Raji (cell line): ENCODE measurements around the gene CHMP4B.

Experiments
- POLR2A ChIP-seq: IDR thresholded peaks from 2 replicates; pipeline ENCODE4 v1.6.1; 2011; ENCODE audit warnings: low read depth, low read length, control low read depth; ENCODE audit not compliant: insufficient read depth

CHMP4B gene

DNA sequence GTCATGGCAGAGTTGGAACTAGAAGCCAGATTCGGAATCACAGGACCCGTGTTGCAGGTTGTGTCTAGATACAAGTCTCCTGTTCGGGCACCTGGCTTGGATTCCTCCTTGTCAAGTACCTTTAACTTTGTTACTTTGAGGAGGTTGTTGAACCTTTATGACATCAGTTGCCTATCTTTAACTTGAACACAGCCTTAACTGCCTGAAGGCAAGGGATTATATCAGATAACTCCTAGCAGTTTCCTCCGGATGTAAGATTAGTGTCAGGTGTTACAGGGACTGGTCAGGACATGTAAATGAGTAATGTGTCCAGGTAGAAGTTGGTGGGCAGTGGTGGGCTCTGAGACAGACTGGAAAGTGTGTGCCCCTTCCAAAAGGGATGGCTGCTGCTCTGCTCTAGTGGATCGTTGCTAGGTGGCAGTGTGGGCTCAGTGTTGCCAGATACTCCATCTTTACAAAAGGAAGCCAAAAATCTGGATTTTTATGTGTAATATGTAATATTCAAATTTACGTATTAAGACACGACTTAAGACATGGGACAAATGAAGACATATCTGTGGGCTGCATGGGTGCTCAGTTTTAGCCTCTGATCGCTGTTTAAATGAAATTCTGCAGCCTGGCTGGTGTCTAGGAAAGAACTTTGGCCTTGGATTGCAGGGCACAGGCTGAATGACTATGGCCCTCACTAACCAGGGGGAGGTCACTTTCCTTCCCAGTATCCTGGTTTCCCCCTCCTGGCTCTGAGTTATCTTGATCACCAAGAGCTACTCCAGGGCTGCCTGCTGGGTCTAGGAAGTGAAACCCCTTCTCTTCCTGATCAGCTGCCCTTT lies 27.1 kb downstream of the CHMP4B start:
- no peak for TF ChIP-seq POLR2A

DNA sequence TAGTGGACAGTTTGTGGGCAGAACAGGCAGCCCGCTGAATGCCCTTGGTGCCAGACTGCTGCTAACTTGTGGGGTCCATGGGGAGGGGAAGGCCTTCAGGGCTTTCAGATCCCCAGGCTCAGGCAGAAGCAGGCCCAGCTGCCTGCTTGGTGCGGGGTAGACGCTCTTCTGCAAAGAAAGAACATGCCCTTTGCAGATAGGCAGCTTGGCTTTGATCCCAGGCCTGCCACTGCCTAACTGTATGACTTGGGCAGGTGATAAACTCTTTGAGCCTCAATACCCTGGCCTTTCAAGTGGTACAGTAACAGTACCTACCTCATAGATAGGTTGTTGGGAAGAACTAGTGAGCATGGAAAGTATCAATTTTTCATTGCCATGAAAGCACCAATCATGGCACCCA lies 28.4 kb downstream of the CHMP4B start:
- no peak for TF ChIP-seq POLR2A

DNA sequence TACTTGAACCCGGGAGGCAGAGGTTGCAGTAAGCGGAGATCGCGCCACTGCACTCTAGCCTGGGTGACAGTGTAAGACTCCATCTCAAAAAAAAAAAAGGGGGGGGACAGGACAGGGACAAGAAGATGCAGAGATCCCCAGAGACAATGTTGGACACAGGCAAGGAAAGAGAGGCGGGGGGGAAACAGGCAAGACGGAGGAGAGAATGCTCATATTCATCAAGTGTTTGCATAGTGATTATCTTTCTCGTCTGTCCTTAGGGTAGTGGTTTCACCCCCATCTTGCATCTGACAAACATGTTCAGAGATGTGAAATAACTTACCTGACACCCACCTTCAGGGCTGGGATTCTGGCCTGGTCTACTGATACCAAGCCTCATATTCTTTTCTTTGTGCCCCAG lies 29.0 kb downstream of the CHMP4B start:
- TF ChIP-seq POLR2A, result no peak

DNA sequence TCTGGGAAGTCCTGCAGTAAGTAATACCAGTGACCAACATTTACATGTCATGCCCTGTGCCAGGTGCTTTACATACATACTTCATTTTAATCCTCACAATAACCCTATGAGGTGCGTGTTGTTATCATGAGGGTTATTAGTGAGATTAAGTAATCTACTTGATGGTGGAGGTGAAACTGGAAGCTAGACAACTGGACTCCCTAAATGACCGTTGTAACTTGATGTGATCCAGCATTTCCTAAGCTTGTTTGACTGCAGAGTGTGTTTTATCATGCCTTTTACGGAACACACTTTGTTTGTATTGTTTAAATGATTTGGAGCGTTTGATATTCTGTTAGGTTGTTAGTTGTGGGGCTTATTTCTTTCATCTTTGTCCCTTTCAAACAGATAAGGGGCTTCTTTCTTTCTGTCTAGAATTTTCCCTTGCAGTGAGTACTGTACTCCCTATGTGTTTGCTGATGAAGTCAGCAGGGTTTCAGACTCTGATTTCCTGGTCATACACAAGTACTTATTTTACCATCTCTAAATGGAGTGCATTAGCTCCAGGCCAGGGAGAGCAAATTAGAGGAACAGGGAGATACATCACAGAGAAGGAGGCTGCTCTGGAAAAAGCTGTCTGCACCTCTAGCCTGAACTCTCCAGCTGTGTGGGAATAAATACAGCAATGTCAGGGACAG lies 29.7 kb downstream of the CHMP4B start:
- no peak for TF ChIP-seq POLR2A

DNA sequence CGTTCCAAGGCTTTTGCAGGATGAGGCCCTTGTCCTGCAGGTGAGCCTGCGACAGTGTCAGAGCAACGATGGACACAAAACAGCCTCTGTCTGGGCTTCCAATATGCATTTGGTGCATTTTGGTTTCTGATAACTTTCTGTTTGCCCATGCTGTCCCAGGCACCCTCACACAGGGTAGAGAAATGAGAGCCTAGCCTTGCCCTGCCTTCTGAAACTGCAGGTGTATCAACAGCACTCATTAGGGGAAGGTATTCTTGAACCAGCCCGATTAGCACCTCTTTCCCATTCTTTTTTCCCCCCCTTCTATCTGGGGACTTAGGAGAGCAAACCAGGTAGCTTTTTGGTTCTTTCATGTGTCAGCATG lies 30.3 kb downstream of the CHMP4B start:
- no peak for TF ChIP-seq POLR2A

DNA sequence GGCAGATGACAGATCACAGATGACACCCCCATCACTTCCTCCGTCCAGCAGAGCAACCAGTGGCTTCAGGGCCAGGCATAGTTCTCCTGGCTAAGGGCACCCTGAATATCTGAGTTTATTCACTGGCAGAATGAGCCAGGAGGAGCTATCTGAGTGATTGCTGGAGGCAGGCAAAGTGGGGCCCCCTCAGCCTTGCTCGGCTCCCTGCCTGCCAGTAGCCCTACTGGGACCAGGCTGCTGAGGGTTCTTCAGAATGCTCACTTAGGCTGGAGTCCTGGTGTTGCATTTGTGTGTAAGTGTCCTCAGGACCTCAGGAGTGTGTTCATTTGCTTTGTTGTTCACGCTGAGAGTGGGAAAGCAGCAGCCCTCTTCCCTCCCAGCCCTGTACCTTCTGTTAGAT lies 31.2 kb downstream of the CHMP4B start:
- TF ChIP-seq POLR2A, result no peak

DNA sequence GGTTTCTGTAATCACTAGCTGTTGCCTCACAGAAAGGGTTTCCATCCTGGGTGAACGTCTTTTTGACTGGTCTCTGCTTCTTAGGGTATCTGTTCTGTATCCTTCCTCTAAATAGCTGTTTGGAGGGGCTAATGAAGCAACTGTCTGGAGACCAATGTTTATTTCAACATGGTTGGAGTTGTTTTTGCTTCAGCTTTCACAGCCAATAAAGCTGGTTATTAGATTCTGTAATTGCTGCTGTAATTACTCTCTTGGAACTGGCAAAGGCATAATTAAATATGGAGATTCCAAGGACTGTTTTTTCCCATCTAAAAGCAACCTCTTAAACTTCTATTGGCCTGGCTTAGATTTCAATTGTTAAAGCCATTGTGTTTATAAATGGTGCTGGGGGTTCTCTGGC lies 31.9 kb downstream of the CHMP4B start:
- TF ChIP-seq POLR2A, result no peak

DNA sequence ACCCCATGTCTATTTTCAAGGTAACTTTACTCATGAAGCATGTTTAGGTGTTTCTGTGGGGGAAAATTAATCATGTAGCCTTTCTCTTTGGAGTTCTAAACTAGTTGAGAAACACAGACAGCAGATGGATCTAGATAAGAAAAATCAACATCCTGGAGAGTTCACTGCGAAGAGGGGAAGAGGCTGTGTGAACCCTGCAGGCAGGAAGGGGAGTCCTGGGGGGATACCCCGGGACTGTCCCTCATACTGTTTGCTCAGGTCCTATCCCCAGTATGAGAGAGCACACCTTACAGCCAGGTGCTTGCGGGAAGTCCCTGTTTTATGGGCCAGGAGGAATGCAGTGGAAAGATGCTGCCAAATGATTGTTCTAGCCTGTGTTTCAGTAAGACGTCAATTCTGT lies 32.7 kb downstream of the CHMP4B start:
- no peak for TF ChIP-seq POLR2A

DNA sequence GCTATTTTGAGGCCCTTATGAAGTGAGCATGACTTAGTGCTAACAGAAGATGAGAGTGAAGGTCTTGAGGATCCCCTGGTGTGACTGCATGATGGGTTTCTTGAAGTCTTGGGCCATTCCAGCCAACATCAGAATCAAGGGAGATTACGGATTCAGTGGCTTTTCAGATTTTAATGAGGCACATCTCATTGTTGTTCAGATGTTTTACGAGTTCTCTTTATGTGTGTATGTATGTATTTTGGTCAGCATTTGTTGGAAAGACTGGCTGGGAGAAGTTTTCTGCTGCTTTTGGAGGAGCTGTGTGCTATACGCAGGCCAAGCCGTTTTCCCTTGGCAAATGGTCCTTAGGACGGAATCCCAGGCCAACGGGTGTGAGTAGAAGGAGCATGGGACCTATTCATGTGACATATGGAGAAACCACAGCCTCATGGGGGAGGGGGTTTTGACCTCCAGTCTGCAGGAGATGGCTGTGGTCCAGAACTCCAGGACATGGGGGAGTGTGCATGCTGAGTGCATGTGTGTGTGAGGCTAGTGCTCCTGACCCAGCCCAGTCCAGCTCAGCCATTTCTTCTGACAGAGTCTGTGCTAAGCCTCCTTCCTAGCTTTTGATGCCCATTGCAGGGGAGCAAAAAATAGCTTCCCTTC lies 35.3 kb downstream of the CHMP4B start:
- no peak for TF ChIP-seq POLR2A

DNA sequence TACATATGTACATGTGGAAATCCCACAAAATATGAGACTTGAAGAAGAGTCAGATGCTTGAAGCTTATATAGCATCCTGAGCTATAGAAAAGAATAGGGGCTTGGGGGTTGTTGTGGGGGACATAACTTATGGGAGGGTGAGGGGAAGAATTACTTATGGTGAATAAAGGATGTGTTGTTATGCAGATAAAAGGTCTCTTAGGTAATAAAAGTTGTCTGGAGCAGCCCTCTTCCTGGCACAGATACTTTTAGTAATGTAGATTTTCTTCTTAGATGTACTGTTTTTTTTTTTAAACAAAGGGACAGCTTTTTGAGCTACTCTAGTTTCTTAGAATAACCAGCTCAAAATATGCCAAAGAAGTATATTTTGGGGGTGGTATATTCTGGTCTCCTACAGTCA lies 35.9 kb downstream of the CHMP4B start:
- no peak for TF ChIP-seq POLR2A

DNA sequence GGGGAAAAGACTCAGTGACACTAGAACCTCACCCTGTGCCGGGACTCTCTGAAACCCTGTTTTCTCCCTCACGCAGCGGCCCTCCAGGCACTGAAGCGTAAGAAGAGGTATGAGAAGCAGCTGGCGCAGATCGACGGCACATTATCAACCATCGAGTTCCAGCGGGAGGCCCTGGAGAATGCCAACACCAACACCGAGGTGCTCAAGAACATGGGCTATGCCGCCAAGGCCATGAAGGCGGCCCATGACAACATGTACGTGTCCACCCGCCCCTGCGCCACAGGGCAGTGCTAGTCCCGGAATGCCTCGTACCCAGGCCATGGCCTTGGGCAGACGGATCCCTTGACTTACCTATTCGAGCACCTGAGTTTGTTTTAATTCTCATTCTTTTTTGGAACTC lies 37.2 kb downstream of the CHMP4B start:
- TF ChIP-seq POLR2A, result no peak

DNA sequence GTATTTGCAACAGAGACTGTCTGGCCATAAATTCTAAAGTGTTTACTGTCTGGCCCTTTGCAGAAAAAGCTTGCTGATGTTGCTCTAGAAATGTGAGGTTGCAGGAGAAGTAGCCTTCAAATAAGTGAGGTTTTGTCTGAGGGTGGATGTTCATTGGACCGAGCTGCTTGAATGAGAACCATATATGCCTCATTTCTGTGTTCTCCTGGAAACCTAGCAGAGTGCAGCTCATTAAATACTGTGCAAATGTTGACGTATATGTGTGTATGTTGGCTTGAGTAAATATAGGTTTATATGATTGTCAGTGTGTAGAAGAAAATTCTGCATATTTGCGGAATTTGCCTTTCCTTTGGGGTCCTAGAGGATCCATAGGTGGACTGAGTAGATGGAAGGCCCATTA lies 39.0 kb downstream of the CHMP4B start:
- no peak for TF ChIP-seq POLR2A

DNA sequence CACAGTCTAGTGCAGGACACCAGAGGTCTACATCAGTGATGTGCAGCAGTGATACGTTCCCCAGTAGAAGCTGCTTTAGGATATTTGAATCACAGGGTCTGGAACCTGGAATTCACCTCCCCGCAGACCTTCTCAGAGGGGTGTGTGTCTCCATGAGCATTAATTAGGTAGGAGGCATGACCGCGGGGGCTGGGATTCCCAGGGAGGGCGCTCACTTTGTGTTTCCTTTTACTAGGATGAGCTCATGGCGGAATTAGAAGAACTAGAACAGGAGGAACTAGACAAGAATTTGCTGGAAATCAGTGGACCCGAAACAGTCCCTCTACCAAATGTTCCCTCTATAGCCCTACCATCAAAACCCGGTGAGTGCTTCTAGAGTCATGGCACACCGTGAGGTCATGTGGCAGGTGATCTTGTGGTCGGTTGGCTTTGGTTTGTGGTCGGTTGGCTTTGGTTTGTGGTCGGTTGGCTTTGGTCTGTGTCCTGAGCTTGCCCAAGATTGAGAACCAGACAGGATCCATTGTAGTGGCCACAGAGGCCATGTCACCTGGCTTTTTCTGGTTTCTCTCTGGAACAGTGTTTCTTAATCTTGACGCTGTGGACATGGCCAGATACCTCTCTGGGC lies 40.8 kb downstream of the CHMP4B start:
- TF ChIP-seq POLR2A, result no peak

DNA sequence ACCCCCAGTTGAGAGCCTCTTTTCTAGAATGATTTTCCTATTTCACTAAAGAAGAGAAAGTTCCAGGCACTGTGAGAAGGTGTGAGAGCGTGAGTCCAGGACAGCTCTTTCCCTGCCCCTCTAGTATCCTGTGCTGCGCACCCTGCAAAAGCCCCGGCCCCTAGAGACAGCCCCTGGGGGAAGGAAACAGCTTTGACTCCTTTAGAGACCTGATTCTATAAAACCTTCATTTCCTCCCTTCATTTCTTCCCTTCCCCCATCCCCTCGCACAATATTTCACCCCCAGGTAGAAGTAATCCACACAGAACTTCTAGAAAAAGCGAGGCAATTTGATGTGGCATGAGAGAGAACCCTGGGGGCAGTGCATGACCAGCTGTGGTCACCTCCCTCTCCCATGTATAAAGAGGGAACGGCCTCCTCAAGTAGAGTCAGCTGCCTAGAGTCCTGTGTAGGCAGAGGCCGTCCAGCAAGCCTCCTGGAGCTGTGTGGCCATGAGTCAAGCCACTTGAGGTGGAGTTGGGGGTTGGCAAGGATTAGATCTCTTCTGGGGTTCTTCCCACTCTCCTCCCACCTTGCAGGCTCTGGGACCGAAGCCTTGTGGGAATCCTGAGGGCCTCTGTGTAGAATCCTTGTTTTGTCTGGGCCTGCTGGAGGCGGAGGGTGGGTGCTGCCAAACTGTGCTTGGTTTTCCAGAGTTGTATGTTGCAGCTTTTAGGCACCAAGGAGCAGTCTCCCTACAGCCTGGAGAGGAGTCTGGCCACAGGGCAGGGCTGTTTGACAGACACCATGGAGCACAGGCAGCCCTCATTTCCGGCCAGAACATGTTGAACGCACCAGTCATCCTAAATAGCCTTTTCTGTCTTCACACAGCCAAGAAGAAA lies 41.7 kb downstream of the CHMP4B start:
- TF ChIP-seq POLR2A, result no peak

DNA sequence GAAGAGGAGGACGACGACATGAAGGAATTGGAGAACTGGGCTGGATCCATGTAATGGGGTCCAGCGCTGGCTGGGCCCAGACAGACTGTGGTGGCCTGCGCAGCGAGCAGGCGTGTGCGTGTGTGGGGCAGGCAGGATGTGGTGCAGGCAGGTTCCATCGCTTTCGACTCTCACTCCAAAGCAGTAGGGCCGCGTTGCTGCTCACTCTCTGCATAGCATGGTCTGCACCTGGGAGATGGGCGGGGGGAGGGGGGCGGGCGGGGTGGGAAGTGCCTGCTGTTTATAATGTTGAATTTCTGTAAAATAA lies 42.3 kb downstream of the CHMP4B start:
- TF ChIP-seq POLR2A, result no peak
